Tibial nerve (tissue), 4 donors: Measurements from ENCODE around the gene PTPRM. TPM values are rescaled to one million over a fixed set of nuclear protein-coding genes. Genes with fewer than 3 reads are reported as not detected.

Source experiments
- DNase-seq, 2 donors: peaks; one replicate each; pipeline ENCODE4 v3.0.0-alpha.2; 2019; ENCODE audit warnings: low spot score in 2 of 2
- H3K27ac ChIP-seq, 4 donors: fragments of 200-600 bp; sonication (generic) in 3 of 4; one replicate each; pipeline ENCODE4 v1.5.1; 2017 to 2019; ENCODE audit warnings: mild to moderate bottlenecking in 1 of 4
- H3K27me3 ChIP-seq, 2 donors: fragments of 200-600 bp; sonication (generic) in 1 of 2; one replicate each; pipeline versions ENCODE4 v1.5.1 to v1.6.0; 2017 to 2019
- H3K36me3 ChIP-seq, 3 donors: fragments of 200-600 bp; sonication (generic); one replicate each; pipeline ENCODE4 v1.5.1; 2018 to 2019
- H3K4me1 ChIP-seq, 4 donors: fragments of 200-600 bp; sonication (generic) in 3 of 4; one replicate each; pipeline ENCODE4 v1.5.1; 2017 to 2019
- H3K4me3 ChIP-seq, 4 donors: fragments of 200-600 bp; sonication (generic) in 3 of 4; one replicate each; pipeline ENCODE4 v1.5.1; 2017 to 2019; ENCODE audit warnings: mild to moderate bottlenecking in 1 of 4, moderate library complexity in 1 of 4
- H3K9me3 ChIP-seq, 4 donors: fragments of 200-600 bp; sonication (generic) in 3 of 4; one replicate each; pipeline ENCODE4 v1.5.1; 2017 to 2019
- EP300 ChIP-seq, 2 donors: sonication (generic); formaldehyde crosslinking; IDR thresholded peaks; one replicate each; pipeline ENCODE4 v1.6.1; 2017; ENCODE audit warnings: antibody characterized with exemption in 2 of 2, mild to moderate bottlenecking in 1 of 2
- POLR2A ChIP-seq, 2 donors: fragments of 450-650 bp; IDR thresholded peaks; one replicate each; pipeline ENCODE4 v1.6.1; 2017; ENCODE audit warnings: antibody characterized with exemption in 2 of 2, mild to moderate bottlenecking in 2 of 2, moderate library complexity in 2 of 2
- WGBS, 2 donors: methylation state at CpG; one replicate each; pipeline ENCODE4 v1.1.5; 2018; 5-methylcytosine and 5-hydroxymethylcytosine counted together
- total RNA-seq, 4 donors: library from RNA; depleted of rRNA; stranded (reverse); fragments of >200 nt; gene quantifications; one replicate each; pipeline ENCODE4 v1.1.0, GENCODE V29; 2016
- TF ChIP-seq, protein P1 (sequence below), 5 experiments: fragments of 200-600 bp in 3 of 5; fragments of 450-650 bp in 2 of 5; sonication (generic) in 3 of 5; IDR thresholded peaks; one replicate each; pipeline ENCODE4 v1.5.1; 2016 to 2019; ENCODE audit warnings: antibody characterized with exemption in 5 of 5, mild to moderate bottlenecking in 3 of 5, moderate library complexity in 2 of 5

PTPRM gene
- total RNA-seq, 4 donors from 2014 or later: 62.2 to 92.4 (median 80.7) TPM

DNA sequence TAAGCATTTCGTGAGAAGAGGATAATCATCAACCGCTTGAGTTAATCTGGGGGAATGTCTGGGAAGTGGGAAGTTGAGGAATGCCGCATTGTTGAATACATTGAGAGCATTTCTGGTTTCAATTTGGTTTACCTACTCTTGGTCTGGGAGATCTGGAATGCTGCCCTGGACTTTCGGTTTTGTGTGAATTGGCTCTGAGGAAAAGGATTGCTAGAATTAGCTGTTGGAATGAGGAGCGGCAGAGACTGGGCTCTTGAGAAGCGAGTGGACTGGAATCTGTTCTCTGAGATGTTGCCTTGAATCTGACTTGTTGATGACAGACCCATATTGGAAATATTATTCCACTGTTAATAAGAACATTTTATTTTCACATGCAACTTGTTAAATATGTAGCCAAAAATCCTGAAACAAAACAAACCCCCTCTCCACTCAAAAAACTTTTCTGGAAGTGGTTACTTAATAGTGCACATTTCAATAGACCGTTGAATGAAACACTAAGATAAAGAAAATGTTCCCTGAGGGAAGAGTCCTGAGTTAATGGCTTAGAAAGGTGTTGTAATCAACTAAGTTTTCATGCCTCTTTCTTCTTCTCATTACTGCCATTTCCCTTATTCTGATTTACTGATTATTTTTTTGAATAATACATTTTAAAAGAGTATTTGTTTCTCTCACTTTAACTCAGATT is 50.8 kb downstream of the PTPRM start:
- DNase-seq: peak; percentile 28 to 65
- Histone ChIP-seq H3K36me3 (no peaks in the 10 kb centered on the region), H3K27me3 (no peaks in the 10 kb centered on the region), H3K9me3 (no peaks in the 10 kb centered on the region), H3K4me1 (peaks cover 0 to 46% (median 6%) of the 10 kb centered on the region in 4 donors), H3K27ac (peak overlapping the region in 1 of 4 donors; percentile 26), H3K4me3 (peak overlapping the region in 1 of 4 donors; percentile 20)
- 31 to 37% methylated on average over 7 of the region's 7 CpGs for WGBS, 2 donors
- TF ChIP-seq POLR2A (IDR thresholded peaks at IDR 0.05) (no peak), EP300 (IDR thresholded peaks at IDR 0.05) (peak in 1 of 2 donors; percentile 10)
- TF ChIP-seq, protein P1, sequence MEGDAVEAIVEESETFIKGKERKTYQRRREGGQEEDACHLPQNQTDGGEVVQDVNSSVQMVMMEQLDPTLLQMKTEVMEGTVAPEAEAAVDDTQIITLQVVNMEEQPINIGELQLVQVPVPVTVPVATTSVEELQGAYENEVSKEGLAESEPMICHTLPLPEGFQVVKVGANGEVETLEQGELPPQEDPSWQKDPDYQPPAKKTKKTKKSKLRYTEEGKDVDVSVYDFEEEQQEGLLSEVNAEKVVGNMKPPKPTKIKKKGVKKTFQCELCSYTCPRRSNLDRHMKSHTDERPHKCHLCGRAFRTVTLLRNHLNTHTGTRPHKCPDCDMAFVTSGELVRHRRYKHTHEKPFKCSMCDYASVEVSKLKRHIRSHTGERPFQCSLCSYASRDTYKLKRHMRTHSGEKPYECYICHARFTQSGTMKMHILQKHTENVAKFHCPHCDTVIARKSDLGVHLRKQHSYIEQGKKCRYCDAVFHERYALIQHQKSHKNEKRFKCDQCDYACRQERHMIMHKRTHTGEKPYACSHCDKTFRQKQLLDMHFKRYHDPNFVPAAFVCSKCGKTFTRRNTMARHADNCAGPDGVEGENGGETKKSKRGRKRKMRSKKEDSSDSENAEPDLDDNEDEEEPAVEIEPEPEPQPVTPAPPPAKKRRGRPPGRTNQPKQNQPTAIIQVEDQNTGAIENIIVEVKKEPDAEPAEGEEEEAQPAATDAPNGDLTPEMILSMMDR (IDR thresholded peaks at IDR 0.05): no peak

DNA sequence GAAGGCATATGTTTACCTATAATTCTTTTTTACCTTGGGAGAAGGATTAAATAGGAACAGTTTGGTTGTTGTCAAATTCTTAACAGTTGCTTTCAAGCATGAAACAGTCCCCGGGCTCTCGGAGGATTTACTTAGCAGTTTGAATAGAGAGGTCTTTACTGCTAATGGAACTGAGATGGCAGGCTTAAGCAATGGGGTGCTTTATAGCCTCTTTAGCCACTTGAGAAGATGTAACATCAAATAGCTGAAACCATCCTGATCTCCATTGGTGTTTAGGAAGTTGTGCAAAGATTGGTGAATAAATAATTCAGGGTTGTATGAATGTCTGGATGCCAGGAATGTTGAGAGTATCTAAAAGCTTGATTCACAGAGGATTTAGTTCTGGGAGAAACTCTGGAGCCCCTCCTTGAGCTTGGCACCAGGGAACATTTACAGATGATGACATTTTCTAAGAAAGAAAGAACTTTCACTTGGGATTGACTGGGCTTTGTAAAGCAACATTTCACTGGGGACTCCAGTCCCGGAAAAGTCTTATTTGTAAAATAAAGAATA is 51.9 kb downstream of the PTPRM start:
- no peak overlapping the region for H3K27ac ChIP-seq
- peaks cover 0 to 47% (median 6%) of the 10 kb centered on the region in 4 donors for H3K4me1 ChIP-seq
- no peaks in the 10 kb centered on the region for H3K36me3 ChIP-seq
- no peaks in the 10 kb centered on the region for H3K27me3 ChIP-seq
- H3K4me3 ChIP-seq: no peak overlapping the region
- WGBS, 2 donors: 38 to 42% methylated on average over 3 of the region's 3 CpGs
- TF ChIP-seq, protein P1 (IDR thresholded peaks at IDR 0.05): no peak
- TF ChIP-seq EP300 (IDR thresholded peaks at IDR 0.05) (no peak), POLR2A (IDR thresholded peaks at IDR 0.05) (no peak)
- no peaks in the 10 kb centered on the region for H3K9me3 ChIP-seq
- no peak for DNase-seq

DNA sequence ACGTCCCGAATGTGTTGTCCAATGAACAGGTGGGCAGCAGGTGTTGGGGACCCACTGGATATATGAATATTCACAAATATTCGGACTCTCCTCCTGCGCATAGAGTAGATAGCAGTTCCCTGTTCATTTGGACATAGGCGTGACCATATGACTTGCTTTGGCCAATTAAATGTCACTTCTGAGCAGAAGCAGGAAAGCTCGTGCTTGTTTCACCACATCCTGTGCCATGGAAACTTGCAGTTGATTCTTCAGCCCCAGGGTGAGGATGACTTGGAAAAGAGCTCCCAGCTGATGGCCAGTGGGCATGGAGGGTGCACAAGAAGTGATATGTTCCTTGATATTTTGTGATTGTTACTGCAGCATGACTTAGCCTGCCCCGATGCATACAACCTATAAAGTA is 52.6 kb downstream of the PTPRM start:
- 76 to 85% methylated on average over 7 of the region's 7 CpGs for WGBS, 2 donors
- no peak for TF ChIP-seq POLR2A (IDR thresholded peaks at IDR 0.05)
- TF ChIP-seq EP300 (IDR thresholded peaks at IDR 0.05): no peak
- TF ChIP-seq, protein P1 (IDR thresholded peaks at IDR 0.05): no peak
- Histone ChIP-seq H3K36me3 (no peaks in the 10 kb centered on the region), H3K4me1 (peaks cover 0 to 47% (median 6%) of the 10 kb centered on the region in 4 donors), H3K27me3 (no peaks in the 10 kb centered on the region), H3K27ac (no peak overlapping the region), H3K4me3 (no peak overlapping the region), H3K9me3 (no peaks in the 10 kb centered on the region)
- no peak for DNase-seq

DNA sequence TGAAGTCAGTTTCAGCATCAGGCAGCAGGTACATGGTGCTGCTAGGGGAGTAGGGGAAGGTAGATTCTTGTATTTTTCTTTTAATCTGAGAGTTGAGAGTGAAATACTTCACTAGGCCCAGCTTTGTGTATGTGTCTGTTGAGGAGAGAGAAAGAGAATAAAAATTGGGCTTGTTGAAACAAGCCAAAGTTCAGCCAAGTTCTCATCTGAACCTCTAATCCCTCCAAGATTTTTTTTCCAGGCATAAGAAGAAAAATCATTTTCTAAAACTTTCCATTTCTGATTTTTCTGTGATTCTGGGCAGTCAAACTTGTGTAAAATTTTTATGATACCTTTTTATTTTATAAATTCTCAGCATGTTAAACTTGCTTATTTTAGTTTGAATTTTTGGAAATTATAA is 55.6 kb downstream of the PTPRM start:
- no peaks in the 10 kb centered on the region for H3K36me3 ChIP-seq
- no peaks in the 10 kb centered on the region for H3K9me3 ChIP-seq
- no peak overlapping the region for H3K27ac ChIP-seq
- no peak overlapping the region for H3K4me3 ChIP-seq
- no peaks in the 10 kb centered on the region for H3K27me3 ChIP-seq
- no peak for DNase-seq
- H3K4me1 ChIP-seq: peaks cover 0 to 47% (median 6%) of the 10 kb centered on the region in 4 donors
- TF ChIP-seq, protein P1 (IDR thresholded peaks at IDR 0.05): no peak
- TF ChIP-seq POLR2A (IDR thresholded peaks at IDR 0.05): no peak
- no peak for TF ChIP-seq EP300 (IDR thresholded peaks at IDR 0.05)

DNA sequence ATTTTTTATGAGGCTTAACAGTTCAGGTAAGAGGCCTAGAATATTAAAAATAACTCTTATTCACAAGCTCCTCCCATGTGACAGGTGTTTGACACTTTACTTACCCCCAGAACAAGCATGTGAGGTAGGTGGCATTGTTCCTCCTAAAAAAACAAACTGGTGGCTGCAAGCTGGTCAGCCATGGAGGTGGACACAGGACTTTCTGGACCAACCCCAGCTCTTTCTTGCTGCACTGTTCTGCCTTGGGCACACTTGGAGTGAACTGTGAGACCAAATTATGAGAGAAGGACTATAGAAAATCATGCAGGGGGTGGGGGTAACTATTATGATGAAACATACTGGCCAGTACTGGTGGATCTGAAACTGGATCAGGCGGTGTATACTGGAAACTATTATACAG is 56.6 kb downstream of the PTPRM start:
- Histone ChIP-seq H3K36me3 (no peaks in the 10 kb centered on the region), H3K4me1 (peaks cover 0 to 37% (median 3%) of the 10 kb centered on the region in 4 donors), H3K27ac (no peak overlapping the region), H3K27me3 (no peaks in the 10 kb centered on the region), H3K9me3 (no peaks in the 10 kb centered on the region), H3K4me3 (no peak overlapping the region)
- TF ChIP-seq, protein P1 (IDR thresholded peaks at IDR 0.05): no peak
- no peak for TF ChIP-seq POLR2A (IDR thresholded peaks at IDR 0.05)
- TF ChIP-seq EP300 (IDR thresholded peaks at IDR 0.05): no peak
- DNase-seq: no peak
- WGBS, 2 donors: 87 to 96% methylated on average over 1 of the region's 1 CpG
